HCT116 (cell line): ENCODE results near the gene NEDD4. TPM values are rescaled to one million over a fixed set of nuclear protein-coding genes. Genes with fewer than 3 reads are reported as not detected.

ENCODE experiments used
- ATAC-seq: fragments of 200-7000 bp; cut with Tn5 transposase; 2 replicates; pipeline ENCODE4 v1.9.1; 2020; ENCODE audit warnings: mild to moderate bottlenecking, moderate library complexity
- BruUV-seq: library from RNA; stranded (reverse); fragments of 400-500 nt; replicated peaks from 2 replicates; lab custom pipeline; 2021; lab: Mats Ljungman, UMichigan
- CTCF ChIA-PET: fragments of 300-600 bp; sonication (Branson Sonifier 250); formaldehyde crosslinking; loops from one replicate; lab custom pipeline; 2021; ENCODE audit warnings: antibody characterized with exemption; lab: Charles Lee
- POLR2A ChIA-PET: fragments of 300-600, 350-600 bp; sonication (Branson Sonifier 250); formaldehyde crosslinking; loops from one replicate; lab custom pipeline; 2021; ENCODE audit warnings: antibody characterized with exemption; lab: Charles Lee
- RAD21 ChIA-PET, 2 experiments: fragments of 300-600 bp; sonication (Branson Sonifier 250); formaldehyde crosslinking; loops; one replicate each; lab custom pipeline; 2023; ENCODE audit warnings: low total read pairs in 2 of 2; ENCODE audit not compliant: uncharacterized antibody in 2 of 2, unreplicated experiment in 2 of 2, low non-redundant PET in 1 of 2; lab: Charles Lee
- DNase-seq: peaks from one replicate; pipeline ENCODE4 v3.0.0-alpha.2; 2010; ENCODE audit warnings: low read depth, low spot score
- H2AFZ ChIP-seq: fragments of 200-600 bp; shearing (Covaris generic), sonication (generic); 2 replicates; pipeline ENCODE4 v1.6.1; 2017; ENCODE audit warnings: low read depth, mixed run types, mixed read lengths, antibody characterized with exemption, low read length; ENCODE audit not compliant: poor library complexity, severe bottlenecking
- H3K27ac ChIP-seq: 2 replicates; pipeline ENCODE4 v1.5.1; 2012; ENCODE audit warnings: low read depth, low read length
- H3K27me3 ChIP-seq: fragments of 200-600 bp; sonication (generic); 2 replicates; pipeline ENCODE4 v1.6.1; 2016; ENCODE audit warnings: mixed run types, low read length, mixed read lengths; ENCODE audit not compliant: insufficient read depth
- H3K36me3 ChIP-seq, 2 experiments: fragments of 200-500 bp in 1 of 2; fragments of 200-600 bp in 1 of 2; sonication (Bioruptor generic) in 1 of 2; sonication (generic) in 1 of 2; 2 replicates each; pipeline versions ENCODE4 v1.5.1 to v1.6.1; 2014 to 2016; ENCODE audit warnings: low read length in 2 of 2, inconsistent platforms in 1 of 2, mixed read lengths in 1 of 2, mixed run types in 1 of 2; ENCODE audit not compliant: insufficient read depth in 2 of 2, control insufficient read depth in 1 of 2
- H3K4me1 ChIP-seq, 2 experiments: fragments of 200-600 bp in 1 of 2; sonication (generic) in 1 of 2; 2 replicates each; pipeline versions ENCODE4 v1.5.1 to v1.6.1; 2012 to 2017; ENCODE audit warnings: low read length in 2 of 2, inconsistent platforms in 1 of 2, mild to moderate bottlenecking in 1 of 2, mixed read lengths in 1 of 2, mixed run types in 1 of 2, moderate library complexity in 1 of 2; ENCODE audit not compliant: insufficient read depth in 2 of 2, control insufficient read depth in 1 of 2
- H3K4me2 ChIP-seq: fragments of 200-600 bp; sonication (generic); 2 replicates; pipeline ENCODE4 v1.6.1; 2017; ENCODE audit warnings: mixed run types, low read length, mixed read lengths
- H3K4me3 ChIP-seq, 2 experiments: fragments of 200-600 bp in 1 of 2; sonication (generic) in 1 of 2; replicated peaks in 1 of 2; 2 replicates each; pipeline ENCODE4 v1.5.1; 2011 to 2016; ENCODE audit warnings: low read length in 2 of 2, control low read depth in 1 of 2, low read depth in 1 of 2, mild to moderate bottlenecking in 1 of 2, mixed read lengths in 1 of 2, mixed run types in 1 of 2
- H3K79me2 ChIP-seq: fragments of 200-600 bp; sonication (generic); 2 replicates; pipeline ENCODE4 v1.6.1; 2017; ENCODE audit warnings: mild to moderate bottlenecking, mixed run types, low read length, moderate library complexity, mixed read lengths; ENCODE audit not compliant: insufficient read depth
- H3K9ac ChIP-seq: fragments of 200-600 bp; sonication (generic); 2 replicates; pipeline ENCODE4 v1.6.1; 2016; ENCODE audit warnings: low read length, mixed read lengths
- H3K9me2 ChIP-seq: fragments of 200-600 bp; sonication (generic), shearing (Covaris generic); 2 replicates; pipeline ENCODE4 v1.6.1; 2017; ENCODE audit warnings: mixed run types, mild to moderate bottlenecking, moderate library complexity; ENCODE audit not compliant: insufficient read depth
- H3K9me3 ChIP-seq, 2 experiments: fragments of 200-500 bp in 1 of 2; fragments of 200-600 bp in 1 of 2; sonication (Bioruptor generic) in 1 of 2; sonication (generic) in 1 of 2; 2 replicates each; pipeline ENCODE4 v1.6.1; 2014 to 2017; ENCODE audit warnings: low read length in 2 of 2, mixed read lengths in 2 of 2, inconsistent platforms in 1 of 2, low read depth in 1 of 2, mild to moderate bottlenecking in 1 of 2, mixed run types in 1 of 2, moderate library complexity in 1 of 2; ENCODE audit not compliant: control insufficient read depth in 1 of 2, insufficient read depth in 1 of 2
- H4K20me1 ChIP-seq: fragments of 200-600 bp; sonication (generic), shearing (Covaris generic); 2 replicates; pipeline ENCODE4 v1.6.1; 2017; ENCODE audit warnings: mixed run types, mild to moderate bottlenecking, moderate library complexity; ENCODE audit not compliant: insufficient read depth
- CEBPB ChIP-seq: IDR thresholded peaks from 2 replicates; pipeline ENCODE4 v1.6.1; 2012; ENCODE audit warnings: low read depth
- EGR1 ChIP-seq: IDR thresholded peaks from 2 replicates; pipeline ENCODE4 v1.6.1; 2012; ENCODE audit warnings: low read depth
- ELF1 ChIP-seq: IDR thresholded peaks from 2 replicates; pipeline ENCODE4 v1.6.1; 2012; ENCODE audit warnings: low read depth, borderline replicate concordance
- EZH2phosphoT487 ChIP-seq: fragments of 200-600 bp; IDR thresholded peaks from 2 replicates; pipeline ENCODE4 v1.6.1; 2018; ENCODE audit warnings: antibody characterized with exemption, borderline replicate concordance
- FOSL1 ChIP-seq: IDR thresholded peaks from 2 replicates; pipeline ENCODE4 v1.6.1; 2012; ENCODE audit warnings: low read depth
- JUND ChIP-seq: IDR thresholded peaks from 2 replicates; pipeline ENCODE4 v1.6.1; 2012
- POLR2A ChIP-seq: IDR thresholded peaks from 2 replicates; pipeline ENCODE4 v1.7.0; 2011; ENCODE audit warnings: borderline replicate concordance; ENCODE audit not compliant: insufficient read depth, insufficient read length; ENCODE audit errors: extremely low read depth
- POLR2AphosphoS5 ChIP-seq: IDR thresholded peaks from 2 replicates; pipeline ENCODE4 v1.6.1; 2011; ENCODE audit warnings: mild to moderate bottlenecking, low read depth, low read length, moderate library complexity
- RAD21 ChIP-seq: IDR thresholded peaks from 2 replicates; pipeline ENCODE4 v1.6.1; 2012; ENCODE audit warnings: low read depth, mild to moderate bottlenecking
- REST ChIP-seq: IDR thresholded peaks from 2 replicates; pipeline ENCODE4 v1.6.1; 2012; ENCODE audit warnings: low read depth
- SP1 ChIP-seq: IDR thresholded peaks from 2 replicates; pipeline ENCODE4 v1.6.1; 2012; ENCODE audit warnings: low read depth
- TCF7L2 ChIP-seq: IDR thresholded peaks from 2 replicates; pipeline ENCODE4 v1.7.0; 2011; ENCODE audit warnings: borderline replicate concordance, inconsistent platforms; ENCODE audit not compliant: insufficient read depth, insufficient read length; ENCODE audit errors: extremely low read depth
- YY1 ChIP-seq: IDR thresholded peaks from 2 replicates; pipeline ENCODE4 v1.6.1; 2011; ENCODE audit warnings: low read length, low read depth, moderate library complexity, mild to moderate bottlenecking; ENCODE audit not compliant: insufficient replicate concordance; ENCODE audit errors: extremely low read depth
- intact Hi-C: fragments of 100-400 bp; cut with micrococcal nuclease; formaldehyde crosslinking; loops from 2 replicates; pipeline ENCODE4 v1.10.0; 2022
- total RNA-seq: library from RNA; stranded (reverse); gene quantifications from one replicate; pipeline ENCODE4 v1.2.1, GENCODE V29; 2021; ENCODE audit not compliant: unreplicated experiment
- TF ChIP-seq, protein P1 (sequence below): IDR thresholded peaks from 2 replicates; pipeline ENCODE4 v1.6.1; 2011; ENCODE audit warnings: mild to moderate bottlenecking, low read length, moderate library complexity; ENCODE audit not compliant: insufficient replicate concordance; ENCODE audit errors: extremely low read depth
- TF ChIP-seq, protein P2 (sequence below): IDR thresholded peaks from 2 replicates; pipeline ENCODE4 v1.6.1; 2012

NEDD4 gene
- total RNA-seq, 1 experiment from 2014 or later, result 13.7 TPM

- no TSS peak for BruUV-seq
- H3K27me3 ChIP-seq, result no peaks in the 10 kb centered on the region
- POLR2A ChIA-PET, result no interaction called here
These were observed 80.4 kb downstream of the NEDD4 start for GRCh38 chr15:55912982-55913381.

More at GRCh38 chr15:55912982-55913381, 80.4 kb downstream of the NEDD4 start:
- CTCF ChIA-PET, result interaction anchor here (1.6 kb wide), 1 partner anchor 16 kb away, joined by 4 read pairs; no protein-coding TSS in a partner anchor
- ATAC-seq, result no peak
- H3K27ac ChIP-seq, result no peak overlapping the region
- no peak for TF ChIP-seq ELF1
- TF ChIP-seq JUND, result no peak
- TF ChIP-seq REST, result no peak
- TF ChIP-seq TCF7L2, result no peak
- TF ChIP-seq EGR1, result no peak
- TF ChIP-seq, protein P1, sequence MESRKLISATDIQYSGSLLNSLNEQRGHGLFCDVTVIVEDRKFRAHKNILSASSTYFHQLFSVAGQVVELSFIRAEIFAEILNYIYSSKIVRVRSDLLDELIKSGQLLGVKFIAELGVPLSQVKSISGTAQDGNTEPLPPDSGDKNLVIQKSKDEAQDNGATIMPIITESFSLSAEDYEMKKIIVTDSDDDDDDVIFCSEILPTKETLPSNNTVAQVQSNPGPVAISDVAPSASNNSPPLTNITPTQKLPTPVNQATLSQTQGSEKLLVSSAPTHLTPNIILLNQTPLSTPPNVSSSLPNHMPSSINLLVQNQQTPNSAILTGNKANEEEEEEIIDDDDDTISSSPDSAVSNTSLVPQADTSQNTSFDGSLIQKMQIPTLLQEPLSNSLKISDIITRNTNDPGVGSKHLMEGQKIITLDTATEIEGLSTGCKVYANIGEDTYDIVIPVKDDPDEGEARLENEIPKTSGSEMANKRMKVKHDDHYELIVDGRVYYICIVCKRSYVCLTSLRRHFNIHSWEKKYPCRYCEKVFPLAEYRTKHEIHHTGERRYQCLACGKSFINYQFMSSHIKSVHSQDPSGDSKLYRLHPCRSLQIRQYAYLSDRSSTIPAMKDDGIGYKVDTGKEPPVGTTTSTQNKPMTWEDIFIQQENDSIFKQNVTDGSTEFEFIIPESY, result no peak
- TF ChIP-seq RAD21, result no peak
- no peak for TF ChIP-seq POLR2A
- TF ChIP-seq SP1, result no peak
- TF ChIP-seq YY1, result no peak
- TF ChIP-seq FOSL1, result no peak
- TF ChIP-seq EZH2phosphoT487, result no peak
- TF ChIP-seq POLR2AphosphoS5, result no peak
- no peak for TF ChIP-seq CEBPB
- TF ChIP-seq, protein P2, sequence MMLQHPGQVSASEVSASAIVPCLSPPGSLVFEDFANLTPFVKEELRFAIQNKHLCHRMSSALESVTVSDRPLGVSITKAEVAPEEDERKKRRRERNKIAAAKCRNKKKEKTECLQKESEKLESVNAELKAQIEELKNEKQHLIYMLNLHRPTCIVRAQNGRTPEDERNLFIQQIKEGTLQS, result no peak
- RAD21 ChIA-PET, result no interaction called here
- H3K9me2 ChIP-seq, result no peaks in the 10 kb centered on the region
- no peaks in the 10 kb centered on the region for H4K20me1 ChIP-seq
- intact Hi-C loops, result no loop called here
- no peak overlapping the region for H3K4me2 ChIP-seq
- DNase-seq, result no peak
- H3K4me3 ChIP-seq, result no peak overlapping the region
- H3K36me3 ChIP-seq, result no peaks in the 10 kb centered on the region
- no peaks in the 10 kb centered on the region for H3K79me2 ChIP-seq
- H2AFZ ChIP-seq, result no peak overlapping the region
- H3K9me3 ChIP-seq, result no peaks in the 10 kb centered on the region
- H3K9ac ChIP-seq, result no peak overlapping the region
- H3K4me1 ChIP-seq, result peaks cover 7 to 25% of the 10 kb centered on the region in 2 experiments
